Vagina (tissue), 2 donors: ENCODE results near the gene IL24. TPM values are rescaled to one million over a fixed set of nuclear protein-coding genes. Genes with fewer than 3 reads are reported as not detected.

Experiments used
- DNase-seq, 2 donors: peaks; one replicate each; pipeline ENCODE4 v3.0.0-alpha.2; 2017; ENCODE audit errors: extremely low spot score in 2 of 2
- H3K27ac ChIP-seq: fragments of 200-600 bp; sonication (generic); one replicate; pipeline ENCODE4 v1.5.1; 2019
- H3K27me3 ChIP-seq: fragments of 200-600 bp; sonication (generic); one replicate; pipeline ENCODE4 v1.5.1; 2019
- H3K36me3 ChIP-seq, 2 donors: fragments of 200-600 bp; sonication (generic); one replicate each; pipeline ENCODE4 v1.5.1; 2017 to 2019
- H3K4me1 ChIP-seq: fragments of 200-600 bp; sonication (generic); one replicate; pipeline ENCODE4 v1.5.1; 2019
- H3K4me3 ChIP-seq, 2 donors: fragments of 200-600 bp; sonication (generic); 1 replicate in 1 of 2; 2 replicates in 1 of 2; pipeline ENCODE4 v1.5.1; 2016 to 2019
- H3K9me3 ChIP-seq: fragments of 200-600 bp; sonication (generic); one replicate; pipeline ENCODE4 v1.5.1; 2019
- CTCF ChIP-seq, 3 experiments: fragments of 450-650 bp in 2 of 3; fragments of 200-600 bp in 1 of 3; sonication (generic) in 1 of 3; IDR thresholded peaks; one replicate each; pipeline ENCODE4 v1.5.1; 2017 to 2019; ENCODE audit warnings: antibody characterized with exemption in 3 of 3, mild to moderate bottlenecking in 2 of 3, moderate library complexity in 2 of 3
- POLR2A ChIP-seq, 2 donors: fragments of 450-650 bp; IDR thresholded peaks; one replicate each; pipeline ENCODE4 v1.6.1; 2017; ENCODE audit warnings: antibody characterized with exemption in 2 of 2, mild to moderate bottlenecking in 2 of 2, moderate library complexity in 2 of 2
- POLR2AphosphoS5 ChIP-seq, 2 donors: sonication (generic); formaldehyde crosslinking; IDR thresholded peaks; one replicate each; pipeline ENCODE4 v1.9.0; 2017; ENCODE audit warnings: antibody characterized with exemption in 2 of 2, mild to moderate bottlenecking in 2 of 2, low read depth in 1 of 2; ENCODE audit not compliant: insufficient read depth in 1 of 2
- intact Hi-C: fragments of 100-400 bp; cut with DNase I; formaldehyde crosslinking; loops from one replicate; pipeline ENCODE4 v1.15.1; 2023
- total RNA-seq: library from RNA; depleted of rRNA; stranded (reverse); fragments of >200 nt; gene quantifications from one replicate; pipeline ENCODE4 v1.2.3, GENCODE V29; 2016

The IL24 gene
- total RNA-seq, 1 donor from 2014 or later: 1.5 TPM

- H3K27me3 ChIP-seq: no peaks in the 10 kb centered on the region
- no peaks in the 10 kb centered on the region for H3K36me3 ChIP-seq
- DNase-seq: no peak
- no peak overlapping the region for H3K4me3 ChIP-seq
- H3K4me1 ChIP-seq: no peaks in the 10 kb centered on the region
- H3K27ac ChIP-seq: no peak overlapping the region
- H3K9me3 ChIP-seq: no peaks in the 10 kb centered on the region
- no peak for TF ChIP-seq POLR2AphosphoS5 (IDR thresholded peaks at IDR 0.05; ENCODE audit: insufficient read depth in 1 of 2, low read depth in 1 of 2)
- TF ChIP-seq CTCF (IDR thresholded peaks at IDR 0.05): no peak
- TF ChIP-seq POLR2A (IDR thresholded peaks at IDR 0.05): no peak
- intact Hi-C loops: no loop called here
Observed at GRCh38 chr1:206854401-206855129, 42.7 kb upstream of the IL24 start.

GRCh38 chr1:206855859-206856258 lies 41.4 kb upstream of the IL24 start:
- H3K4me1 ChIP-seq: no peaks in the 10 kb centered on the region
- no peak overlapping the region for H3K4me3 ChIP-seq
- no peaks in the 10 kb centered on the region for H3K9me3 ChIP-seq
- intact Hi-C loops: no loop called here
- H3K36me3 ChIP-seq: no peaks in the 10 kb centered on the region
- H3K27ac ChIP-seq: no peak overlapping the region
- DNase-seq: no peak
- H3K27me3 ChIP-seq: no peaks in the 10 kb centered on the region
- TF ChIP-seq POLR2AphosphoS5 (IDR thresholded peaks at IDR 0.05; ENCODE audit: insufficient read depth in 1 of 2, low read depth in 1 of 2): no peak
- no peak for TF ChIP-seq CTCF (IDR thresholded peaks at IDR 0.05)
- TF ChIP-seq POLR2A (IDR thresholded peaks at IDR 0.05): no peak

- Histone ChIP-seq H3K27ac (no peak overlapping the region), H3K36me3 (no peaks in the 10 kb centered on the region), H3K9me3 (no peaks in the 10 kb centered on the region), H3K27me3 (no peaks in the 10 kb centered on the region), H3K4me1 (no peaks in the 10 kb centered on the region), H3K4me3 (no peak overlapping the region)
- intact Hi-C loops: no loop called here
- no peak for DNase-seq
- TF ChIP-seq CTCF (IDR thresholded peaks at IDR 0.05): no peak
- no peak for TF ChIP-seq POLR2AphosphoS5 (IDR thresholded peaks at IDR 0.05; ENCODE audit: insufficient read depth in 1 of 2, low read depth in 1 of 2)
- TF ChIP-seq POLR2A (IDR thresholded peaks at IDR 0.05): no peak
Observed at GRCh38 chr1:206856674-206857464, 40.4 kb upstream of the IL24 start.

- Histone ChIP-seq H3K4me3 (no peak overlapping the region), H3K27ac (no peak overlapping the region), H3K36me3 (no peaks in the 10 kb centered on the region), H3K4me1 (no peaks in the 10 kb centered on the region), H3K27me3 (no peaks in the 10 kb centered on the region), H3K9me3 (no peaks in the 10 kb centered on the region)
- intact Hi-C loops: no loop called here
- TF ChIP-seq POLR2AphosphoS5 (IDR thresholded peaks at IDR 0.05; ENCODE audit: insufficient read depth in 1 of 2, low read depth in 1 of 2) (no peak), POLR2A (IDR thresholded peaks at IDR 0.05) (no peak), CTCF (IDR thresholded peaks at IDR 0.05) (no peak)
- no peak for DNase-seq
Observed at GRCh38 chr1:206859082-206859521, 38.1 kb upstream of the IL24 start.

GRCh38 chr1:206860165-206860564 lies 37.1 kb upstream of the IL24 start:
- Histone ChIP-seq H3K9me3 (no peaks in the 10 kb centered on the region), H3K27ac (no peak overlapping the region), H3K36me3 (no peaks in the 10 kb centered on the region), H3K4me1 (no peaks in the 10 kb centered on the region), H3K4me3 (no peak overlapping the region), H3K27me3 (no peaks in the 10 kb centered on the region)
- no peak for DNase-seq
- no peak for TF ChIP-seq POLR2A (IDR thresholded peaks at IDR 0.05)
- no peak for TF ChIP-seq CTCF (IDR thresholded peaks at IDR 0.05)
- TF ChIP-seq POLR2AphosphoS5 (IDR thresholded peaks at IDR 0.05; ENCODE audit: insufficient read depth in 1 of 2, low read depth in 1 of 2): no peak
- intact Hi-C loops: no loop called here
